ENCODE data around the gene ZSCAN20. TPM values are rescaled to one million over a fixed set of nuclear protein-coding genes. Genes with fewer than 3 reads are reported as not detected.

The ZSCAN20 gene
- 10 to 100 TPM in 2 of 8 experiments, 1 to 10 TPM in 6; 5.0 to 12.2 (median 8.5) TPM for total RNA-seq

DNA sequence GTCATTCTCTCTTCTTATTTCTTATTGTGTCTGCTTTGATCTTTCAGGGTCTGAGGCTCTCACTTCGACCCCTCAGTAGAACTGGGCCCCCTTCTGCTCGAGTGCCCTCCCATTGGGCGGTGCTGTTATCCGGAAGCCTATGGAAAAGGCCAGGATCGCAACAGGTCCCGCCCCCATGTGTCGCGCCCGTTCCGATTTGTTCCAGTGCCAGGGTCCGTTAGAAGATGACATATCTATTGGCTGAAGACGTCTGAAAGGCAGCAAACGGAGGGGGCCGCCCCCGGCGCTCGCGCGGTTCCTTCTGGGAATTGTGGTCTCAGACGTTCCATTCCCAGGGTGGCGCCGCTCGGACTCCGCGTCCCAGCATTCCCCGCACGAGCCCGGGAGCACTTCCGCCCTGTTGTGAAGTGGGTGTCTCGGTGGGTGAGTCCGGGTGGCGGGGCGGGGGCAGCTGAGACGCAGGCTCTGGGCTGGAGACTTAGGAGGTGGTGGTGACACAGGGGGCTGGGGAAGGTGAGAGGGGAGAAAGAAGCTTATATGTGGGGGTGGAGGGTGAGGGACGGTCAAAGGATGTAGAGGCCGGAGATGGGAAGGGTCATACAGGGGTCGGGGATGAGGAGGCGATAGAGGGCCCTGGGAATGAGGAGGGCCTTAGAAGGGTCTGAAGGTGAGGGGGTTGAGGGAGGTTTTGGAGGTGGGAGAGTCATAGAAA is at the start of gene ZSCAN20:
ZSCAN20 (plus strand) TSS at position 377 of the 712 bp plus-strand sequence. CDS start 6,644 bp downstream, outside the sequence.
- in situ Hi-C loops (cut with MboI; ENCODE audit: low pct_unique_long_range_greater_than_20kb in 2 of 9, low sequenced_read_pairs in 9 of 9, unreplicated experiment in 9 of 9) = loop anchor here in 5 of 9 experiments (25.0 kb wide), 4 partner anchors 185 to 1060 kb away; partner anchors contain the start of gene AZIN2 (in 1 of the 5)
- Histone ChIP-seq H3K4me3 (peak within 1 kb of the TSS; percentile 49 to 68 (median 49)), H3K27ac (peak within 1 kb of the TSS; percentile 53 to 78), H3K4me1 (replicated peaks in 1 of 2) (peaks cover 16 to 19% of the 10 kb centered on the region in 2 donors)
- 0 to 1% (median 0%) methylated on average over 1 to 20 of the region's 38 CpGs; no CpG with 5 or more reads in 3 of the 10 experiments for WGBS, 10 experiments
- peak; percentile 88 to 98 (median 95) for ATAC-seq (replicated peaks in 6 of 8)

- H3K27ac ChIP-seq = no peak overlapping the region
- H3K4me1 ChIP-seq (replicated peaks in 1 of 2) = peaks cover 15 to 25% of the 10 kb centered on the region in 2 donors
- 0 to 93% (median 27%) methylated on average over 1 to 4 of the region's 4 CpGs for WGBS, 10 experiments
- in situ Hi-C loops (cut with MboI; ENCODE audit: low pct_unique_long_range_greater_than_20kb in 2 of 9, low sequenced_read_pairs in 9 of 9, unreplicated experiment in 9 of 9) = no loop called here
- no peak overlapping the region for H3K4me3 ChIP-seq
- peak in 4 of 8 experiments; percentile 24 to 84 (median 38) for ATAC-seq (replicated peaks in 6 of 8)
Observed at GRCh38 chr1:33424205-33424604, 48.2 kb upstream of the ZSCAN20 start.

- ATAC-seq (replicated peaks in 6 of 8) = no peak
- Histone ChIP-seq H3K4me1 (replicated peaks in 1 of 2) (peaks cover 20 to 28% of the 10 kb centered on the region in 2 donors), H3K27ac (no peak overlapping the region), H3K4me3 (no peak overlapping the region)
- in situ Hi-C loops (cut with MboI; ENCODE audit: low pct_unique_long_range_greater_than_20kb in 2 of 9, low sequenced_read_pairs in 9 of 9, unreplicated experiment in 9 of 9) = no loop called here
- 25 to 65% (median 46%) methylated on average over 1 to 2 of the region's 2 CpGs; no CpG with 5 or more reads in 1 of the 10 experiments for WGBS, 10 experiments
Observed at GRCh38 chr1:33424610-33425009, 47.8 kb upstream of the ZSCAN20 start.

- ATAC-seq (replicated peaks in 6 of 8) = no peak
- no peak overlapping the region for H3K27ac ChIP-seq
- H3K4me3 ChIP-seq = no peak overlapping the region
- 71 to 100% (median 97%) methylated on average over 1 to 2 of the region's 2 CpGs; no CpG with 5 or more reads in 2 of the 10 experiments for WGBS, 10 experiments
- in situ Hi-C loops (cut with MboI; ENCODE audit: low pct_unique_long_range_greater_than_20kb in 2 of 9, low sequenced_read_pairs in 9 of 9, unreplicated experiment in 9 of 9) = no loop called here
- peaks cover 24 to 28% of the 10 kb centered on the region in 2 donors for H3K4me1 ChIP-seq (replicated peaks in 1 of 2)
Observed at GRCh38 chr1:33425900-33426299, 46.5 kb upstream of the ZSCAN20 start.

GRCh38 chr1:33426916-33427315 is 45.5 kb upstream of the ZSCAN20 start:
- no peak for ATAC-seq (replicated peaks in 6 of 8)
- in situ Hi-C loops (cut with MboI; ENCODE audit: low pct_unique_long_range_greater_than_20kb in 2 of 9, low sequenced_read_pairs in 9 of 9, unreplicated experiment in 9 of 9) = no loop called here

GRCh38 chr1:33428661-33429060 is 43.8 kb upstream of the ZSCAN20 start:
- in situ Hi-C loops (cut with MboI; ENCODE audit: low pct_unique_long_range_greater_than_20kb in 2 of 9, low sequenced_read_pairs in 9 of 9, unreplicated experiment in 9 of 9) = no loop called here
- 80 to 100% (median 94%) methylated on average over 1 to 2 of the region's 2 CpGs; no CpG with 5 or more reads in 3 of the 10 experiments for WGBS, 10 experiments
- ATAC-seq (replicated peaks in 6 of 8) = no peak
- H3K4me3 ChIP-seq = peak overlapping the region; percentile 52 to 69 (median 62)
- no peak overlapping the region for H3K27ac ChIP-seq
- H3K4me1 ChIP-seq (replicated peaks in 1 of 2) = peaks cover 29 to 40% of the 10 kb centered on the region in 2 donors

More at GRCh38 chr1:33426916-33427315, 45.5 kb upstream of the ZSCAN20 start:
- H3K4me3 ChIP-seq = no peak overlapping the region
- peaks cover 24 to 32% of the 10 kb centered on the region in 2 donors for H3K4me1 ChIP-seq (replicated peaks in 1 of 2)
- 36 to 88% (median 68%) methylated on average over 1 to 3 of the region's 3 CpGs for whole genome bisulfite sequencing, 10 experiments
- H3K27ac ChIP-seq = no peak overlapping the region

- peak overlapping the region; percentile 52 to 69 (median 62) for H3K4me3 ChIP-seq
- no peak overlapping the region for H3K27ac ChIP-seq
Observed at GRCh38 chr1:33429332-33429731, 43.1 kb upstream of the ZSCAN20 start.

GRCh38 chr1:33429856-33430691 is 42.4 kb upstream of the ZSCAN20 start:
- peak overlapping the region; percentile 59 to 61 for H3K27ac ChIP-seq
- H3K4me1 ChIP-seq (replicated peaks in 1 of 2) = peaks cover 41 to 52% of the 10 kb centered on the region in 2 donors
- 0 to 74% (median 32%) methylated on average over 1 to 39 of the region's 54 CpGs for WGBS, 10 experiments
- peak in 5 of 8 experiments; percentile 39 to 49 (median 47) for ATAC-seq (replicated peaks in 6 of 8)
- in situ Hi-C loops (cut with MboI; ENCODE audit: low pct_unique_long_range_greater_than_20kb in 2 of 9, low sequenced_read_pairs in 9 of 9, unreplicated experiment in 9 of 9) = no loop called here
- peak overlapping the region; percentile 52 to 69 (median 62) for H3K4me3 ChIP-seq

More at GRCh38 chr1:33429332-33429731, 43.1 kb upstream of the ZSCAN20 start:
- WGBS, 10 experiments = 12 to 100% (median 40%) methylated on average over 1 to 2 of the region's 2 CpGs; no CpG with 5 or more reads in 1 of the 10 experiments
- in situ Hi-C loops (cut with MboI; ENCODE audit: low pct_unique_long_range_greater_than_20kb in 2 of 9, low sequenced_read_pairs in 9 of 9, unreplicated experiment in 9 of 9) = no loop called here
- H3K4me1 ChIP-seq (replicated peaks in 1 of 2) = peaks cover 34 to 44% of the 10 kb centered on the region in 2 donors
- no peak for ATAC-seq (replicated peaks in 6 of 8)

GRCh38 chr1:33430692-33431593 is 41.5 kb upstream of the ZSCAN20 start, which contains the start of gene PHC2:
TSS of gene PHC2 (minus strand) at chr1:33431095. CDS start at chr1:33375539, 55,556 bp downstream.
- Histone ChIP-seq H3K4me3 (peak within 1 kb of the TSS; percentile 52 to 69 (median 62)), H3K27ac (peak within 1 kb of the TSS; percentile 59 to 61), H3K4me1 (replicated peaks in 1 of 2) (peaks cover 49 to 60% of the 10 kb centered on the region in 2 donors)
- WGBS, 10 experiments = 0 to 60% (median 10%) methylated on average over 1 to 16 of the region's 91 CpGs; no CpG with 5 or more reads in 3 of the 10 experiments
- in situ Hi-C loops (cut with MboI; ENCODE audit: low pct_unique_long_range_greater_than_20kb in 2 of 9, low sequenced_read_pairs in 9 of 9, unreplicated experiment in 9 of 9) = no loop called here
- ATAC-seq (replicated peaks in 6 of 8) = peak; percentile 88 to 96 (median 90)

DNA sequence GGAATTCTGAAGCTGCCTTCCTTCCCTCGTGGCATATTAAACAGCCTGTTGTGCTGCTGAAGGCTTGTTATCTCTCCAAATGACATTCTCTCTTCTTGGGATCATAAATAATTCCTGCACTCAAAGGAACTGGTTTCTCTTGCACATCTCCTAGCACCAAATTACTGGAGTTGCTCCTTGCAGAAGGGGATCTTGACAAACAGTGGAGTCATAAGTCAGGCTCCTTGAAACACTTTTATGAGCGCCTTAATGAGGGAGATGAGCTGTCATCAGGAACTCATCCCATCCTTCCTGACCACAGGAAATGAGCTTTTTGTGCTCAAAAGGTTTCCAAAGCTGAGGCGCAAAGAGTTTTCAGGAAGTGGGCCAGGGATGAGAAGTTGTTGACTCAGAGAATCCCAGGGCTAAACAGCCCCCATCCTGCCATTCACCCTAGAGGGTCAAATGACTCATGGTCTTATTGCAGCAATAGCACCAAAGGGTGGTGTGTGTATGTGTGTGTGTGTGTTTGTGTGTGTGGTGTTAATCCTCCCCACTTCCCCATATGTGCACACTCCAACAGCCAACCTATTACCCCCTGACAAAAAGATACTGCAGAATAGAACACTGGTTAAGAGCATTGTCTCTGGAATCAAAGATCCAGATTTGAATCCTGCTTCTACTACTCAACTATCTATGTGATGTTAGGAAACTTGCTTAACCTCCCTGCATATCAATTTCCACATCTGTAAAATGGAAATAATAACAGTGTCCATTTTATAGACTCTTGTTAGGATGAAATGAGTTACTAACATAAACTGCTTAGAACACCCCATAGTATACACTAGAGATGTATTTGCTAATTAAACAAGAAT is 38.7 kb upstream of the ZSCAN20 start:
- ATAC-seq (replicated peaks in 6 of 8) = no peak
- WGBS, 10 experiments = 0 to 100% (median 21%) methylated on average over 1 to 3 of the region's 3 CpGs; no CpG with 5 or more reads in 2 of the 10 experiments

DNA sequence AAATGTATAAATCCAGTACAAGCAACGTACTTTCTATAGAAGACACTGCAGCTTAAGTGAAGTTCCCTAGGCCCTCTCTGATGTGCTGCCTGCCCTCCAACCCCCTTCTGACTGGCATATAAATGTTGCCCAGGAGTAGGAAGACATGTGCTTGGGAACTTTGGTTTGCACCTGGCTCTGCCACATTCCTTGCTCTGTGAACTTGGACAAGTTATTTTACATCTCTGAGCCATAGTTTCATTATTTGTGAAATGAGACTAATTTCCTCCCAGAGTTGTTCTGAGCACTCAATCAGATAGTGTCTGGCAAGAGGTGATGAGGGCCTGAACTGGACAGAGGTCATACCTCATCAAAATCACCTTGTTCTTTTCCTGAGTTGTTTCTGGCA is 38.1 kb upstream of the ZSCAN20 start:
- no peak for ATAC-seq (replicated peaks in 6 of 8)
- in situ Hi-C loops (cut with MboI; ENCODE audit: low pct_unique_long_range_greater_than_20kb in 2 of 9, low sequenced_read_pairs in 9 of 9, unreplicated experiment in 9 of 9) = no loop called here
- Histone ChIP-seq H3K4me1 (replicated peaks in 1 of 2) (peaks cover 63 to 64% of the 10 kb centered on the region in 2 donors), H3K27ac (no peak overlapping the region), H3K4me3 (no peak overlapping the region)
- WGBS, 10 experiments = 67 to 100% (median 88%) methylated on average over 1 of the region's 1 CpG; no CpG with 5 or more reads in 3 of the 10 experiments

More for the DNA sequence above, 38.7 kb upstream of the ZSCAN20 start:
- no peak overlapping the region for H3K27ac ChIP-seq
- H3K4me1 ChIP-seq (replicated peaks in 1 of 2) = peaks cover 63 to 64% of the 10 kb centered on the region in 2 donors
- H3K4me3 ChIP-seq = no peak overlapping the region
- in situ Hi-C loops (cut with MboI; ENCODE audit: low pct_unique_long_range_greater_than_20kb in 2 of 9, low sequenced_read_pairs in 9 of 9, unreplicated experiment in 9 of 9) = no loop called here

Measured in motor neuron (in vitro differentiated cells).